22Rv1 (cell line): ENCODE results near the gene TYRP1.

ENCODE experiments used
- CTCF ChIP-seq: fragments of 450-650 bp; IDR thresholded peaks from 2 replicates; pipeline ENCODE4 v1.5.1; 2017; ENCODE audit warnings: mild to moderate bottlenecking
- ZFX ChIP-seq: fragments of 450-650 bp; IDR thresholded peaks from 2 replicates; pipeline ENCODE4 v1.6.1; 2017; ENCODE audit warnings: antibody characterized with exemption, borderline replicate concordance

GRCh38 chr9:12739014-12739652 is 45.9 kb downstream of the TYRP1 start:
- no peak for TF ChIP-seq CTCF
- TF ChIP-seq ZFX = no peak
